ENCODE data around the gene PSMD8. TPM values are rescaled to one million over a fixed set of nuclear protein-coding genes. Genes with fewer than 3 reads are reported as not detected.

The PSMD8 gene
- 100 to 1,000 TPM; 403 to 603 TPM for total RNA-seq

- peaks cover 28% of the 10 kb centered on the region for H3K36me3 ChIP-seq
- H3K9me3 ChIP-seq = no peaks in the 10 kb centered on the region
- H3K4me1 ChIP-seq = peaks cover 0 to 28% of the 10 kb centered on the region in 2 donors
- H3K27me3 ChIP-seq = no peaks in the 10 kb centered on the region
- peak within 1 kb of the TSS; percentile 82 to 91 for H3K4me3 ChIP-seq
- TF ChIP-seq CTCF (IDR thresholded peaks at IDR 0.05) = no peak
- H3K27ac ChIP-seq = peak within 1 kb of the TSS; percentile 91 to 92
- DNase-seq (ENCODE audit: low spot score) = peak; percentile 100
Observed at GRCh38 chr19:38374332-38375097, at the start of gene PSMD8. TSS of gene PSMD8 (plus strand) at chr19:38374571. CDS start at chr19:38374602, 31 bp downstream.

- no peaks in the 10 kb centered on the region for H3K27me3 ChIP-seq
- H3K4me1 ChIP-seq = peaks cover 0 to 7% of the 10 kb centered on the region in 2 donors
- H3K4me3 ChIP-seq = no peak overlapping the region
- H3K36me3 ChIP-seq = peaks cover 8% of the 10 kb centered on the region
- H3K27ac ChIP-seq = no peak overlapping the region
- no peak for DNase-seq (ENCODE audit: low spot score)
- no peak for TF ChIP-seq CTCF (IDR thresholded peaks at IDR 0.05)
- H3K9me3 ChIP-seq = no peaks in the 10 kb centered on the region
Observed at GRCh38 chr19:38326591-38326990, 47.8 kb upstream of the PSMD8 start.

GRCh38 chr19:38329651-38330050 is 44.7 kb upstream of the PSMD8 start:
- Histone ChIP-seq H3K4me1 (no peaks in the 10 kb centered on the region), H3K27ac (no peak overlapping the region), H3K9me3 (no peaks in the 10 kb centered on the region), H3K27me3 (no peaks in the 10 kb centered on the region), H3K36me3 (peaks cover 8% of the 10 kb centered on the region), H3K4me3 (no peak overlapping the region)
- DNase-seq (ENCODE audit: low spot score) = no peak
- TF ChIP-seq CTCF (IDR thresholded peaks at IDR 0.05) = no peak

- H3K27ac ChIP-seq = no peak overlapping the region
- no peaks in the 10 kb centered on the region for H3K9me3 ChIP-seq
- H3K36me3 ChIP-seq = peaks cover 7% of the 10 kb centered on the region
- no peaks in the 10 kb centered on the region for H3K27me3 ChIP-seq
- no peak overlapping the region for H3K4me3 ChIP-seq
- no peak for DNase-seq (ENCODE audit: low spot score)
- H3K4me1 ChIP-seq = peaks cover 0 to 5% of the 10 kb centered on the region in 2 donors
- no peak for TF ChIP-seq CTCF (IDR thresholded peaks at IDR 0.05)
Observed at GRCh38 chr19:38331728-38332127, 42.6 kb upstream of the PSMD8 start.

- Histone ChIP-seq H3K27ac (no peak overlapping the region), H3K4me3 (no peak overlapping the region), H3K9me3 (no peaks in the 10 kb centered on the region), H3K4me1 (peaks cover 0 to 13% of the 10 kb centered on the region in 2 donors), H3K27me3 (no peaks in the 10 kb centered on the region), H3K36me3 (no peaks in the 10 kb centered on the region)
- no peak for DNase-seq (ENCODE audit: low spot score)
- TF ChIP-seq CTCF (IDR thresholded peaks at IDR 0.05) = no peak
Observed at GRCh38 chr19:38333245-38333644, 41.1 kb upstream of the PSMD8 start.

Data from right atrium auricular region (tissue), 2 donors.